ENCODE results near the gene VIPAS39.

DNA sequence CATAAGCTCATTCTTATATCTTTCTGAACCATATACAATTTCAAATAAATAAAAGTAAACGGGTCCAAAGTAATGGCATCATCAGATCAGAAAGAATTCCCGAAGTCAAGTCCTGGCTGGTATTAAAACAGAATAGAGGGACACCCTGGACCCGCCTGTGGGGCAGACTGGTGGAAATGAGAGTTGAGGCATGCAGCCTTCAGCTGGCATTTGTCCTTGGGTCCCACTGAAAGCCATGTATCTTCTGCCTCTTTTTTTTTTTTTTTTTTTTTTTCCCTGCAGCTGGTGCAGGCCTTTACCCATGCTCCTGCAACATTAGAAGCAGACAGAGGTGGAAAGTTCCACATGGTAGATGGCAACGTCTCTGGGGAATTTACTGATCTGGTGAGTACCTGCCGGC, 10.4 kb upstream of the VIPAS39 start:
- TF ChIP-seq, protein P1, sequence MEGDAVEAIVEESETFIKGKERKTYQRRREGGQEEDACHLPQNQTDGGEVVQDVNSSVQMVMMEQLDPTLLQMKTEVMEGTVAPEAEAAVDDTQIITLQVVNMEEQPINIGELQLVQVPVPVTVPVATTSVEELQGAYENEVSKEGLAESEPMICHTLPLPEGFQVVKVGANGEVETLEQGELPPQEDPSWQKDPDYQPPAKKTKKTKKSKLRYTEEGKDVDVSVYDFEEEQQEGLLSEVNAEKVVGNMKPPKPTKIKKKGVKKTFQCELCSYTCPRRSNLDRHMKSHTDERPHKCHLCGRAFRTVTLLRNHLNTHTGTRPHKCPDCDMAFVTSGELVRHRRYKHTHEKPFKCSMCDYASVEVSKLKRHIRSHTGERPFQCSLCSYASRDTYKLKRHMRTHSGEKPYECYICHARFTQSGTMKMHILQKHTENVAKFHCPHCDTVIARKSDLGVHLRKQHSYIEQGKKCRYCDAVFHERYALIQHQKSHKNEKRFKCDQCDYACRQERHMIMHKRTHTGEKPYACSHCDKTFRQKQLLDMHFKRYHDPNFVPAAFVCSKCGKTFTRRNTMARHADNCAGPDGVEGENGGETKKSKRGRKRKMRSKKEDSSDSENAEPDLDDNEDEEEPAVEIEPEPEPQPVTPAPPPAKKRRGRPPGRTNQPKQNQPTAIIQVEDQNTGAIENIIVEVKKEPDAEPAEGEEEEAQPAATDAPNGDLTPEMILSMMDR (IDR thresholded peaks at IDR 0.05; ENCODE audit: insufficient read depth, low read length, poor library complexity, severe bottlenecking), result no peak
- no peak for TF ChIP-seq EZH2phosphoT487 (conservative IDR thresholded peaks at IDR 0.05; ENCODE audit: low read length)

Measured in SU-DHL-6 (cell line).